Stimulated activated CD8-positive, alpha-beta memory T cell treated with anti-CD3 and anti-CD28 coated beads, Interleukin-4, amount 100 ng/mL, for 48 hours (primary cell): Measurements from ENCODE around the gene GNB3.

Source experiments
- DNase-seq: peaks from one replicate; pipeline ENCODE4 v3.0.0-alpha.2; 2020

Gene GNB3

GRCh38 chr12:6840761-6841515, at the start of gene GNB3:
TSS of gene GNB3 (plus strand) at chr12:6840925. CDS start at chr12:6841288, 363 bp downstream.
- no peak for DNase-seq

- DNase-seq, result no peak
Observed at GRCh38 chr12:6791931-6792520, 48.7 kb upstream of the GNB3 start.

- no peak for DNase-seq
Observed at GRCh38 chr12:6792522-6793201, 48.1 kb upstream of the GNB3 start.

- no peak for DNase-seq
Observed at GRCh38 chr12:6795088-6795487, 45.6 kb upstream of the GNB3 start.

GRCh38 chr12:6796576-6796975, 44.1 kb upstream of the GNB3 start:
- no peak for DNase-seq

- DNase-seq, result no peak
Observed at GRCh38 chr12:6799147-6799546, 41.6 kb upstream of the GNB3 start.

- DNase-seq, result no peak
Observed at GRCh38 chr12:6807170-6807569, 33.6 kb upstream of the GNB3 start.

- DNase-seq, result no peak
Observed at GRCh38 chr12:6809056-6809455, 31.7 kb upstream of the GNB3 start.

GRCh38 chr12:6810758-6811157, 30.0 kb upstream of the GNB3 start:
- no peak for DNase-seq

GRCh38 chr12:6813363-6813762, 27.4 kb upstream of the GNB3 start:
- no peak for DNase-seq

- no peak for DNase-seq
Observed at GRCh38 chr12:6816598-6816997, 24.1 kb upstream of the GNB3 start.

GRCh38 chr12:6817098-6817497, 23.6 kb upstream of the GNB3 start:
- DNase-seq, result no peak

GRCh38 chr12:6817662-6818157, 23.0 kb upstream of the GNB3 start:
- no peak for DNase-seq

GRCh38 chr12:6818222-6818621, 22.5 kb upstream of the GNB3 start:
- DNase-seq, result no peak

GRCh38 chr12:6818645-6819044, 22.1 kb upstream of the GNB3 start:
- no peak for DNase-seq

GRCh38 chr12:6819106-6820030, 21.4 kb upstream of the GNB3 start:
- no peak for DNase-seq

- no peak for DNase-seq
Observed at GRCh38 chr12:6820166-6820565, 20.6 kb upstream of the GNB3 start.

GRCh38 chr12:6821591-6822425, 18.9 kb upstream of the GNB3 start, which contains the start of gene GPR162:
TSS of gene GPR162 (plus strand) at chr12:6821821. CDS start at chr12:6823899, 2,078 bp downstream.
- DNase-seq, result no peak

- no peak for DNase-seq
Observed at GRCh38 chr12:6822426-6823135, 18.1 kb upstream of the GNB3 start.

GRCh38 chr12:6823182-6824084, 17.3 kb upstream of the GNB3 start:
- no peak for DNase-seq
